Measurements from ENCODE around the gene RPS27. TPM values are rescaled to one million over a fixed set of nuclear protein-coding genes. Genes with fewer than 3 reads are reported as not detected.

RPS27 gene
- total and polyA plus RNA-seq, 2 of the 13 experiments (the other 11 are each of a cell fraction or from before 2014, with no cell fraction given) = 3,737 to 9,964 TPM

DNA sequence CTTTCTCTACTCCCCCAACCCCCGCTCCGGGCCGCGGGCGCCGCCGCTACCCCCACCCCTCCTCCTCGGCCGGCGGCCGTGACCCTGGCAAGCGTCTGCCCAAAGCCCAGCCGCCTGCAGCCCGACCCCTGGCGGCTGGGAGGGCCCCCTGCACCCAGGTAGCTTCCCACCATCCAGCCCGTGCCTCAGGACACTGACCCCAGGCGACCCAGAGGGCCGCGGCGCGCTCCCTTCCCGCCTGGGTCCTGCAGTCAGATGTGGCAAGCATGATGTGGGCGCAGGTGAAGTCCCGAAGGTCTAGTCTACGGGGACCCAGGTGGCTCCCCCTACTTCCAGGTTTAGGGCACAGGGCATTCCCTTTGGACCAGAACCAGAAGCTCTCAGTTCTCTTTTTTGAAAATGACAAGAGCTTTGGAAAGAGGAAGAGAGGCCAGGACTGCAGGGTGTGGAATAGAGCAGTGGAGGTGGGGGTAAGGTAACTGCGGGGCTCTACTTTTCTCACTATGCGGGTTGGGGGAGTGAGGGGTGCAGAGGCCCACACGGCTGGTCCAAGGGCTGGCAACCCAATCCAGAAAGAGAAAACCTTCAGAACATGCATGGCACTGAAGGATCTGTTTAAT is 43.8 kb upstream of the RPS27 start, which contains the start of gene DENND4B (continued):
- TF ChIP-seq, protein P1, sequence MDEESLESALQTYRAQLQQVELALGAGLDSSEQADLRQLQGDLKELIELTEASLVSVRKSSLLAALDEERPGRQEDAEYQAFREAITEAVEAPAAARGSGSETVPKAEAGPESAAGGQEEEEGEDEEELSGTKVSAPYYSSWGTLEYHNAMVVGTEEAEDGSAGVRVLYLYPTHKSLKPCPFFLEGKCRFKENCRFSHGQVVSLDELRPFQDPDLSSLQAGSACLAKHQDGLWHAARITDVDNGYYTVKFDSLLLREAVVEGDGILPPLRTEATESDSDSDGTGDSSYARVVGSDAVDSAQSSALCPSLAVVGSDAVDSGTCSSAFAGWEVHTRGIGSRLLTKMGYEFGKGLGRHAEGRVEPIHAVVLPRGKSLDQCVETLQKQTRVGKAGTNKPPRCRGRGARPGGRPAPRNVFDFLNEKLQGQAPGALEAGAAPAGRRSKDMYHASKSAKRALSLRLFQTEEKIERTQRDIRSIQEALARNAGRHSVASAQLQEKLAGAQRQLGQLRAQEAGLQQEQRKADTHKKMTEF (CRISPR knock-in tag; IDR thresholded peaks at IDR 0.05) = peak; percentile 22
- TF ChIP-seq NFYB (CRISPR knock-in tag; IDR thresholded peaks at IDR 0.05) (no peak), ZNF614 (CRISPR knock-in tag; IDR thresholded peaks at IDR 0.05; ENCODE audit: borderline replicate concordance) (peak; percentile 56; the same call in 1 of the 2 replicates), RFX3 (CRISPR knock-in tag; IDR thresholded peaks at IDR 0.05) (no peak), GZF1 (CRISPR knock-in tag; IDR thresholded peaks at IDR 0.05) (no peak; the same call in 1 of the 2 replicates), ZNF768 (CRISPR knock-in tag; IDR thresholded peaks at IDR 0.05) (peak; percentile 38; the same call in 1 of the 2 replicates), ZBTB7A (CRISPR knock-in tag; IDR thresholded peaks at IDR 0.05) (0 out of 2 replicates have a peak, but pooled peaks have one; percentile 19), JDP2 (CRISPR knock-in tag; IDR thresholded peaks at IDR 0.05; ENCODE audit: borderline replicate concordance) (no peak), PTBP1 (IDR thresholded peaks at IDR 0.05; ENCODE audit: low read depth, low read length, poor library complexity, severe bottlenecking) (peak; percentile 58), ZSCAN21 (CRISPR knock-in tag; IDR thresholded peaks at IDR 0.05; ENCODE audit: borderline replicate concordance) (0 out of 2 replicates have a peak, but pooled peaks have one; percentile 38), ZNF331 (CRISPR knock-in tag; IDR thresholded peaks at IDR 0.05) (peak; percentile 75; the same call in 1 of the 2 replicates), ZFP36L1 (CRISPR knock-in tag; IDR thresholded peaks at IDR 0.05) (no peak), SETDB1 (CRISPR knock-in tag; IDR thresholded peaks at IDR 0.05; ENCODE audit: borderline replicate concordance) (no peak), PITX1 (CRISPR knock-in tag; IDR thresholded peaks at IDR 0.05) (peak; percentile 47; the same call in 1 of the 2 replicates), ZMYM2 (CRISPR knock-in tag; IDR thresholded peaks at IDR 0.05) (no peak), TCF7 (IDR thresholded peaks at IDR 0.05; ENCODE audit: low read depth) (no peak)
- TF ChIP-seq, protein P2, sequence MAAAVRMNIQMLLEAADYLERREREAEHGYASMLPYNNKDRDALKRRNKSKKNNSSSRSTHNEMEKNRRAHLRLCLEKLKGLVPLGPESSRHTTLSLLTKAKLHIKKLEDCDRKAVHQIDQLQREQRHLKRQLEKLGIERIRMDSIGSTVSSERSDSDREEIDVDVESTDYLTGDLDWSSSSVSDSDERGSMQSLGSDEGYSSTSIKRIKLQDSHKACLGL (CRISPR knock-in tag; IDR thresholded peaks at IDR 0.05) = no peak; the same call in 1 of the 2 replicates
- TF ChIP-seq, protein P3, sequence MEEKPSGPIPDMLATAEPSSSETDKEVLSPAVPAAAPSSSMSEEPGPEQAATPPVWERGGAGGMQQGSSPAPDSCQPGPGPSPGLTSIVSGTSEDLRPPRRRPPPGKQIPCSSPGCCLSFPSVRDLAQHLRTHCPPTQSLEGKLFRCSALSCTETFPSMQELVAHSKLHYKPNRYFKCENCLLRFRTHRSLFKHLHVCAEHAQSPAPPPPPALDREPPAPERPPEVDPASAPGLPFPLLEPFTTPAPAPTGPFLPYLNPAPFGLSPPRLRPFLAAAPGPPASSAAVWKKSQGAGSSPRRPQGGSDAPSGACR (CRISPR knock-in tag; IDR thresholded peaks at IDR 0.05) = peak; percentile 6; the same call in 1 of the 2 replicates
- TF ChIP-seq, protein P4, sequence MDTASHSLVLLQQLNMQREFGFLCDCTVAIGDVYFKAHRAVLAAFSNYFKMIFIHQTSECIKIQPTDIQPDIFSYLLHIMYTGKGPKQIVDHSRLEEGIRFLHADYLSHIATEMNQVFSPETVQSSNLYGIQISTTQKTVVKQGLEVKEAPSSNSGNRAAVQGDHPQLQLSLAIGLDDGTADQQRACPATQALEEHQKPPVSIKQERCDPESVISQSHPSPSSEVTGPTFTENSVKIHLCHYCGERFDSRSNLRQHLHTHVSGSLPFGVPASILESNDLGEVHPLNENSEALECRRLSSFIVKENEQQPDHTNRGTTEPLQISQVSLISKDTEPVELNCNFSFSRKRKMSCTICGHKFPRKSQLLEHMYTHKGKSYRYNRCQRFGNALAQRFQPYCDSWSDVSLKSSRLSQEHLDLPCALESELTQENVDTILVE (CRISPR knock-in tag; IDR thresholded peaks at IDR 0.05) = 0 out of 2 replicates have a peak, but pooled peaks have one; percentile 45
- TF ChIP-seq, protein P5, sequence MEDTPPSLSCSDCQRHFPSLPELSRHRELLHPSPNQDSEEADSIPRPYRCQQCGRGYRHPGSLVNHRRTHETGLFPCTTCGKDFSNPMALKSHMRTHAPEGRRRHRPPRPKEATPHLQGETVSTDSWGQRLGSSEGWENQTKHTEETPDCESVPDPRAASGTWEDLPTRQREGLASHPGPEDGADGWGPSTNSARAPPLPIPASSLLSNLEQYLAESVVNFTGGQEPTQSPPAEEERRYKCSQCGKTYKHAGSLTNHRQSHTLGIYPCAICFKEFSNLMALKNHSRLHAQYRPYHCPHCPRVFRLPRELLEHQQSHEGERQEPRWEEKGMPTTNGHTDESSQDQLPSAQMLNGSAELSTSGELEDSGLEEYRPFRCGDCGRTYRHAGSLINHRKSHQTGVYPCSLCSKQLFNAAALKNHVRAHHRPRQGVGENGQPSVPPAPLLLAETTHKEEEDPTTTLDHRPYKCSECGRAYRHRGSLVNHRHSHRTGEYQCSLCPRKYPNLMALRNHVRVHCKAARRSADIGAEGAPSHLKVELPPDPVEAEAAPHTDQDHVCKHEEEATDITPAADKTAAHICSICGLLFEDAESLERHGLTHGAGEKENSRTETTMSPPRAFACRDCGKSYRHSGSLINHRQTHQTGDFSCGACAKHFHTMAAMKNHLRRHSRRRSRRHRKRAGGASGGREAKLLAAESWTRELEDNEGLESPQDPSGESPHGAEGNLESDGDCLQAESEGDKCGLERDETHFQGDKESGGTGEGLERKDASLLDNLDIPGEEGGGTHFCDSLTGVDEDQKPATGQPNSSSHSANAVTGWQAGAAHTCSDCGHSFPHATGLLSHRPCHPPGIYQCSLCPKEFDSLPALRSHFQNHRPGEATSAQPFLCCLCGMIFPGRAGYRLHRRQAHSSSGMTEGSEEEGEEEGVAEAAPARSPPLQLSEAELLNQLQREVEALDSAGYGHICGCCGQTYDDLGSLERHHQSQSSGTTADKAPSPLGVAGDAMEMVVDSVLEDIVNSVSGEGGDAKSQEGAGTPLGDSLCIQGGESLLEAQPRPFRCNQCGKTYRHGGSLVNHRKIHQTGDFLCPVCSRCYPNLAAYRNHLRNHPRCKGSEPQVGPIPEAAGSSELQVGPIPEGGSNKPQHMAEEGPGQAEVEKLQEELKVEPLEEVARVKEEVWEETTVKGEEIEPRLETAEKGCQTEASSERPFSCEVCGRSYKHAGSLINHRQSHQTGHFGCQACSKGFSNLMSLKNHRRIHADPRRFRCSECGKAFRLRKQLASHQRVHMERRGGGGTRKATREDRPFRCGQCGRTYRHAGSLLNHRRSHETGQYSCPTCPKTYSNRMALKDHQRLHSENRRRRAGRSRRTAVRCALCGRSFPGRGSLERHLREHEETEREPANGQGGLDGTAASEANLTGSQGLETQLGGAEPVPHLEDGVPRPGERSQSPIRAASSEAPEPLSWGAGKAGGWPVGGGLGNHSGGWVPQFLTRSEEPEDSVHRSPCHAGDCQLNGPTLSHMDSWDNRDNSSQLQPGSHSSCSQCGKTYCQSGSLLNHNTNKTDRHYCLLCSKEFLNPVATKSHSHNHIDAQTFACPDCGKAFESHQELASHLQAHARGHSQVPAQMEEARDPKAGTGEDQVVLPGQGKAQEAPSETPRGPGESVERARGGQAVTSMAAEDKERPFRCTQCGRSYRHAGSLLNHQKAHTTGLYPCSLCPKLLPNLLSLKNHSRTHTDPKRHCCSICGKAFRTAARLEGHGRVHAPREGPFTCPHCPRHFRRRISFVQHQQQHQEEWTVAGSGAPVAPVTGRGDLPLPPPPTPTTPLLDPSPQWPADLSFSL (CRISPR knock-in tag; IDR thresholded peaks at IDR 0.05) = no peak
